HG03442 (cell line): ENCODE measurements around the gene IL3.

Experiments used
- ATAC-seq: cut with Tn5 transposase; IDR thresholded peaks from one replicate; pipeline ENCODE4 v1.9.1; 2021; ENCODE audit warnings: mild to moderate bottlenecking, moderate library complexity; ENCODE audit not compliant: unreplicated experiment

IL3 gene

DNA sequence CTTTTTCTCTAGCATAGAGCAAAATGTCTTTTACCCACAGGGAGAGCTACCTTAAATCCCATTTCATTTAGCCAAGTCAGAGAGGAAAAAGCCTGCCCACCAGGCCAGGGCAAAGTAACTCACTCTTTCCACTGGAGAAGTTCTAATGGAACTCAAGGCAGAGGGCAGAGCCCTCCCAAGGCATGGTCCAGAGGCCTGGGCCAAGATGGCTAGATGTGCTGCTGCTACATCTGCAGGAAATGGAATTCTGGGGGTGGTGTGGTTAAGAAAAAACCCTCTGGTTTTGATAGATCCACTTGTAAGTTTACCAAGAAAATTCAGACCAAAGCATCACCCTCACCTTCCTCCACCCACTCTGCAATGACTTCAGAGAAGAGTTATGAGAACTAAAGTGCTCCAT, 50.5 kb downstream of the IL3 start:
- ATAC-seq, result no peak

DNA sequence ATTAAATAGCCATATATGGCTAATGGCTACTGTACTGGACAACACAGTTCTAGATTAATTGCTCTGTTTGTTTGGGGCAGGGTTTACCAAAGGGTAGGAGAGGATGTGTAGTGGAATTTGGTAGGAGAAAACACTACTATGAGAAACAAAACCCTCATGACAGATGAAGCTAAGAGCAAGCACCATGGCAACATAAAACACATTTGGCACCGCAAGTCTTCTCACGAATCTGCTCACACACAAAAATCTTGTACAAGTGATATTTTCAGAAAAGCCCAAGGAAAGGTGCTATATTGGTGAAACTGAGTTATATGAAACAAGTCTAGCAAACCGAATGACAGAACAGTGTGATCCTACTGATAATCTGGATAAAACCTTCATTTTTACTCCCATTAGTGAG, 51.7 kb downstream of the IL3 start:
- ATAC-seq, result no peak
